GM23338 (cell line): ENCODE data around the gene PPP2R5C. TPM values are rescaled to one million over a fixed set of nuclear protein-coding genes. Genes with fewer than 3 reads are reported as not detected.

Source experiments
- ATAC-seq: fragments of 200-7000 bp; cut with Tn5 transposase; 3 replicates; pipeline ENCODE4 v1.9.1; 2020
- DNase-seq: peaks from one replicate; pipeline ENCODE4 v3.0.0-alpha.2; 2015; ENCODE audit warnings: low spot score
- H2AFZ ChIP-seq: fragments of 200-600 bp; sonication (generic); 2 replicates; pipeline ENCODE4 v1.8.0; 2016; ENCODE audit warnings: antibody characterized with exemption, mild to moderate bottlenecking, moderate library complexity
- H3F3A ChIP-seq: fragments of 200-600 bp; sonication (generic); replicated peaks from 2 replicates; pipeline ENCODE4 v1.8.0; 2017; ENCODE audit warnings: antibody characterized with exemption, mixed run types, low read depth
- H3K27ac ChIP-seq: fragments of 200-600 bp; sonication (generic); 2 replicates; pipeline ENCODE4 v1.6.1; 2016; ENCODE audit warnings: low read depth
- H3K27me3 ChIP-seq: fragments of 200-600 bp; sonication (generic); 2 replicates; pipeline ENCODE4 v1.8.0; 2016; ENCODE audit warnings: mild to moderate bottlenecking, mixed run types, moderate library complexity; ENCODE audit not compliant: insufficient read depth
- H3K36me3 ChIP-seq: fragments of 200-600 bp; sonication (generic); 2 replicates; pipeline ENCODE4 v1.8.0; 2016; ENCODE audit warnings: mild to moderate bottlenecking; ENCODE audit not compliant: insufficient read depth
- H3K4me1 ChIP-seq: fragments of 200-600 bp; sonication (generic); 2 replicates; pipeline ENCODE4 v1.8.0; 2016; ENCODE audit warnings: mild to moderate bottlenecking, moderate library complexity; ENCODE audit not compliant: insufficient read depth
- H3K4me2 ChIP-seq: fragments of 200-600 bp; sonication (generic); 2 replicates; pipeline ENCODE4 v1.7.1; 2017; ENCODE audit warnings: mixed run types
- H3K4me3 ChIP-seq: fragments of 200-600 bp; sonication (generic); 2 replicates; pipeline ENCODE4 v1.6.1; 2016; ENCODE audit warnings: mixed run types
- H3K79me2 ChIP-seq: fragments of 200-600 bp; sonication (generic); replicated peaks from 2 replicates; pipeline ENCODE4 v1.8.0; 2017; ENCODE audit warnings: mild to moderate bottlenecking; ENCODE audit not compliant: insufficient read depth
- H3K9me2 ChIP-seq: fragments of 200-600 bp; sonication (generic); 2 replicates; pipeline ENCODE4 v1.8.0; 2017; ENCODE audit not compliant: insufficient read depth
- H4K20me1 ChIP-seq: fragments of 200-600 bp; sonication (generic); replicated peaks from 2 replicates; pipeline ENCODE4 v1.8.0; 2017; ENCODE audit warnings: mild to moderate bottlenecking; ENCODE audit not compliant: insufficient read depth
- H3K27ac Mint-ChIP-seq: 2 replicates; pipeline ENCODE4 v1.8.0; 2020; ENCODE audit warnings: inconsistent platforms, mild to moderate bottlenecking, moderate library complexity, mixed read lengths
- H3K27me3 Mint-ChIP-seq: 3 replicates; pipeline ENCODE4 v1.8.0; 2022; ENCODE audit warnings: low read depth, mild to moderate bottlenecking, moderate library complexity, mixed read lengths, inconsistent platforms; ENCODE audit not compliant: insufficient read depth, poor library complexity
- H3K36me3 Mint-ChIP-seq: 3 replicates; pipeline ENCODE4 v1.8.0; 2021; ENCODE audit warnings: low read depth, mild to moderate bottlenecking, inconsistent platforms, moderate library complexity, mixed read lengths
- H3K4me1 Mint-ChIP-seq: 3 replicates; pipeline ENCODE4 v1.8.0; 2020; ENCODE audit warnings: mild to moderate bottlenecking, inconsistent platforms, mixed read lengths
- H3K4me3 Mint-ChIP-seq: 3 replicates; pipeline ENCODE4 v1.8.0; 2021; ENCODE audit warnings: moderate library complexity, mild to moderate bottlenecking, inconsistent platforms, mixed read lengths
- H3K9me3 Mint-ChIP-seq: 3 replicates; pipeline ENCODE4 v1.8.0; 2020; ENCODE audit warnings: moderate library complexity, mild to moderate bottlenecking, inconsistent platforms, mixed read lengths
- CREB1 ChIP-seq: fragments of 250-450 bp; sonication (Bioruptor Pico); IDR thresholded peaks from 2 replicates; pipeline ENCODE4 v1.5.0; 2020; ENCODE audit warnings: low read depth, mild to moderate bottlenecking, moderate library complexity
- EZH2 ChIP-seq: fragments of 200-600 bp; sonication (generic); IDR thresholded peaks from one replicate; pipeline ENCODE4 v1.8.0; 2017; ENCODE audit warnings: antibody characterized with exemption, mild to moderate bottlenecking, low read depth; ENCODE audit not compliant: unreplicated experiment
- EZH2phosphoT487 ChIP-seq: fragments of 200-600 bp; sonication (generic); IDR thresholded peaks from one replicate; pipeline ENCODE4 v1.8.1; 2018; ENCODE audit warnings: antibody characterized with exemption; ENCODE audit not compliant: unreplicated experiment
- NANOG ChIP-seq: IDR thresholded peaks from 2 replicates; pipeline ENCODE4 v1.6.1; 2016; ENCODE audit warnings: antibody characterized with exemption, borderline replicate concordance
- POLR2AphosphoS5 ChIP-seq: IDR thresholded peaks from 2 replicates; pipeline ENCODE4 v1.6.1; 2016; ENCODE audit warnings: antibody characterized with exemption, low read depth
- ZNF114 ChIP-seq: fragments of 250-450 bp; sonication (Bioruptor Pico); IDR thresholded peaks from 2 replicates; pipeline ENCODE4 v1.5.0; 2020; ENCODE audit warnings: mild to moderate bottlenecking, moderate library complexity
- polyA plus RNA-seq: library from polyadenylated mRNA; unstranded; fragments of >200 nt; fragmentation: Nextera tagmentation; extraction: Ambion mirVana; gene quantifications from 2 replicates; pipeline ENCODE4 v1.2.1, GENCODE V29; 2016
- total RNA-seq: library from RNA; depleted of rRNA; stranded (reverse); fragments of >200 nt; shearing (Covaris generic); gene quantifications from 2 replicates; pipeline ENCODE4 v1.2.3, GENCODE V29; 2014
- TF ChIP-seq, protein P1 (sequence below): IDR thresholded peaks from 2 replicates; pipeline ENCODE4 v1.6.1; 2016; ENCODE audit warnings: antibody characterized with exemption
- TF ChIP-seq, protein P2 (sequence below), 2 experiments: fragments of 200-600 bp in 1 of 2; sonication (generic) in 1 of 2; conservative IDR thresholded peaks; 2 replicates each; pipeline versions ENCODE4 v1.5.1 to v1.6.1; 2016 to 2017; ENCODE audit warnings: antibody characterized with exemption in 2 of 2, low read depth in 2 of 2, mild to moderate bottlenecking in 2 of 2, moderate library complexity in 1 of 2

PPP2R5C gene
- total and polyA plus RNA-seq, 2 experiments from 2014 or later, result 75.4 to 79.7 TPM

DNA sequence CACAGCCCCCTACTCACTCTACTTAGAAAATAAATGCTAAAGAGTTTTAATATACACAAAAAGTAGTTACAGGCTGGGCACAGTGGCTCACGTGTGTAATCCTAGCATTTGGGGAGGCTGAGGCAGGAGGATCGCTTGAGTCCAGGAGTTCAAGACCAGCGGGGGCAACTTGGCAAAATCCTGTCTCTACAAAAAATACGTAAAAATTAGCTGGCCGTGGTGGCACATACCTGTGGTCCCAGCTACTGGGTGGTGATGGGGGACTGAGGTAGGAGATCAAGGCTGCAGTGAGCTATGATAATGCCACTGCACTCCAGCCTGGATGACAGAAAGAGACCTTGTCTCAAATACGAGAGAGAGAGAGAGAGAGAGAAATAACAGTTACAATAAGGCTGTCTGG lies 193.0 kb downstream of the PPP2R5C start (continued):
- TF ChIP-seq CREB1, result no peak

DNA sequence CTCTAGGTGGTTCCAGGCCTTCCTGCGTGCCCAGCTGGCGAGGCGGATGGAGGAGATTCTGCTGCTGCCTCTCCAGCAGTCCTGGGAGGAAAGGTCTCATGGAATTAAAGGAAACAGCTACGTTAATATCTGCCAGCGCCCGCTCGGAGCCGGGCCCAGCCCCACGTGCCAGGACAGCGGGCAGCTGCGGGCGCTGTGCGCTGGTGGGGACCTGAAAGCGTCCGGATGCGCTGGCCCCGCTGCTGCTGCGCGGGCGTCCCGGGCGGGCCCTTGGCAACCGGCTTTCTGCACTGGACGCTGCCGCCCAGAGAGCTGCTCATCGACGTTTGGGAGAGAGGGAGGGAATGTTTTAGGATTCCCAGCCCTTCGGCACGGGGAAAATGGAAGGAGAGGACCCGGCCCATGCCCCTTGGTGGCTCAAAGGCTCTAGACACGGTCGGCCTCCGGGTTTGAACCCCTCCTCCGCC lies 194.2 kb downstream of the PPP2R5C start:
- Histone ChIP-seq H3K4me1 (no peaks in the 10 kb centered on the region), H2AFZ (no peak overlapping the region), H3K4me3 (no peak overlapping the region), H3K79me2 (no peaks in the 10 kb centered on the region), H3F3A (0 out of 2 replicates have a peak, but pooled peaks cover 4% of the 10 kb centered on the region), H3K27ac (no peak overlapping the region), H3K9me2 (no peaks in the 10 kb centered on the region), H3K4me2 (no peak overlapping the region), H3K36me3 (no peaks in the 10 kb centered on the region), H4K20me1 (no peaks in the 10 kb centered on the region), H3K27me3 (no peaks in the 10 kb centered on the region)
- Mint-ChIP-seq H3K27ac (no peak overlapping the region), H3K4me3 (no peak overlapping the region), H3K4me1 (peaks cover 5% of the 10 kb centered on the region; the same call in 2 of the 3 replicates), H3K27me3 (peaks cover 17% of the 10 kb centered on the region), H3K36me3 (no peaks in the 10 kb centered on the region), H3K9me3 (no peaks in the 10 kb centered on the region)
- no peak for DNase-seq
- ATAC-seq, result no peak
- TF ChIP-seq ZNF114 (CRISPR knock-in tag), result no peak
- TF ChIP-seq, protein P1, sequence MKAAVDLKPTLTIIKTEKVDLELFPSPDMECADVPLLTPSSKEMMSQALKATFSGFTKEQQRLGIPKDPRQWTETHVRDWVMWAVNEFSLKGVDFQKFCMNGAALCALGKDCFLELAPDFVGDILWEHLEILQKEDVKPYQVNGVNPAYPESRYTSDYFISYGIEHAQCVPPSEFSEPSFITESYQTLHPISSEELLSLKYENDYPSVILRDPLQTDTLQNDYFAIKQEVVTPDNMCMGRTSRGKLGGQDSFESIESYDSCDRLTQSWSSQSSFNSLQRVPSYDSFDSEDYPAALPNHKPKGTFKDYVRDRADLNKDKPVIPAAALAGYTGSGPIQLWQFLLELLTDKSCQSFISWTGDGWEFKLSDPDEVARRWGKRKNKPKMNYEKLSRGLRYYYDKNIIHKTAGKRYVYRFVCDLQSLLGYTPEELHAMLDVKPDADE, result no peak
- TF ChIP-seq EZH2, result no peak
- TF ChIP-seq, protein P2, sequence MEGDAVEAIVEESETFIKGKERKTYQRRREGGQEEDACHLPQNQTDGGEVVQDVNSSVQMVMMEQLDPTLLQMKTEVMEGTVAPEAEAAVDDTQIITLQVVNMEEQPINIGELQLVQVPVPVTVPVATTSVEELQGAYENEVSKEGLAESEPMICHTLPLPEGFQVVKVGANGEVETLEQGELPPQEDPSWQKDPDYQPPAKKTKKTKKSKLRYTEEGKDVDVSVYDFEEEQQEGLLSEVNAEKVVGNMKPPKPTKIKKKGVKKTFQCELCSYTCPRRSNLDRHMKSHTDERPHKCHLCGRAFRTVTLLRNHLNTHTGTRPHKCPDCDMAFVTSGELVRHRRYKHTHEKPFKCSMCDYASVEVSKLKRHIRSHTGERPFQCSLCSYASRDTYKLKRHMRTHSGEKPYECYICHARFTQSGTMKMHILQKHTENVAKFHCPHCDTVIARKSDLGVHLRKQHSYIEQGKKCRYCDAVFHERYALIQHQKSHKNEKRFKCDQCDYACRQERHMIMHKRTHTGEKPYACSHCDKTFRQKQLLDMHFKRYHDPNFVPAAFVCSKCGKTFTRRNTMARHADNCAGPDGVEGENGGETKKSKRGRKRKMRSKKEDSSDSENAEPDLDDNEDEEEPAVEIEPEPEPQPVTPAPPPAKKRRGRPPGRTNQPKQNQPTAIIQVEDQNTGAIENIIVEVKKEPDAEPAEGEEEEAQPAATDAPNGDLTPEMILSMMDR (conservative IDR thresholded peaks at IDR 0.05; ENCODE audit: low read depth in 2 of 2), result no peak
- no peak for TF ChIP-seq EZH2phosphoT487
- TF ChIP-seq CREB1, result no peak

DNA sequence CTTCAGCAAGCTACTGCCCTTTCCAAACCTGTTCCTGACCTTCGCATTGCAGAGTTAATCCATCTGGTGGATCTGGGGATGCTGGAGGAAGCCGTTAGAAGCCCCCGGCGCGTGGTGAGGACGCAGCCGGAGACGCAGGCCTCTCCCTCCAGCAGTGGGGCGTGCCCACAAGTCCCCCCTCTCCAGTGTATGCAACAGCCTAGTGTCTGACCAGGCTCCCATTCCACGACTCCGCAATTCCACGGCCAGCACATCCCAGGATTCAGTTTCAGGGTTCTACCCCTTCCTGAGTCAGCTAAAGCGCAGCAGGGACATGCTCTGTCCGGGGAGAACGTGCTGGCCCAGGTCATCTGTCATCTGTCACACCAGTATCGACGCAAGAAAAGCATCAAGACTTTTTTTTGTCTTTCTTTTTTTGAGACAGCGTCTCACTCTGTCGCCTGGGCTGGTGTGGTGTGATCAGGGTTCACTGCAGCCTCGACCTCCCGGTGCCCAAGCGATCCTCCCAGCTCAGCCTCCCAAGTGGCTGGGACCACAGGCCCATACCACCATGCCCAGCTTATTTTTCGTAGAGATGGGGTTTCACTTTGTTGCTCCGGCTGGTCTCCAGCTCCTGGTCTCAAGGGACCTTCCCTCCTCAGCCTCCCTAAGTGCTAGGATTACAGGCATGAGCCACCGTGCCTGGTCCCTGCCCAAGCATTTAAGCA lies 194.8 kb downstream of the PPP2R5C start:
- Mint-ChIP-seq H3K27me3 (peaks cover 20% of the 10 kb centered on the region), H3K27ac (no peak overlapping the region), H3K4me1 (peaks cover 8% of the 10 kb centered on the region; the same call in 2 of the 3 replicates), H3K4me3 (no peak overlapping the region), H3K9me3 (no peaks in the 10 kb centered on the region), H3K36me3 (no peaks in the 10 kb centered on the region)
- DNase-seq (no peak), ATAC-seq (no peak)
- Histone ChIP-seq H3K79me2 (no peaks in the 10 kb centered on the region), H3K4me2 (no peak overlapping the region), H3K36me3 (no peaks in the 10 kb centered on the region), H3K27me3 (peaks cover 2% of the 10 kb centered on the region; the same call in 1 of the 2 replicates), H3K4me1 (no peaks in the 10 kb centered on the region), H2AFZ (no peak overlapping the region), H4K20me1 (no peaks in the 10 kb centered on the region), H3F3A (0 out of 2 replicates have a peak, but pooled peaks cover 5% of the 10 kb centered on the region), H3K4me3 (no peak overlapping the region), H3K27ac (no peak overlapping the region), H3K9me2 (no peaks in the 10 kb centered on the region)
- TF ChIP-seq CREB1, result no peak
- no peak for TF ChIP-seq EZH2phosphoT487
- TF ChIP-seq EZH2, result no peak
- TF ChIP-seq, protein P1, result no peak
- no peak for TF ChIP-seq POLR2AphosphoS5
- TF ChIP-seq, protein P2 (conservative IDR thresholded peaks at IDR 0.05; ENCODE audit: low read depth in 2 of 2), result no peak
- TF ChIP-seq NANOG, result no peak
